ENCODE measurements around the gene BPIFB1. TPM values are rescaled to one million over a fixed set of nuclear protein-coding genes. Genes with fewer than 3 reads are reported as not detected.
A peak's percentile ranks its signal among the peaks of the same experiment; 100 is the strongest.

Gene BPIFB1
- total RNA-seq, 1 donor from 2014 or later = not detected

DNA sequence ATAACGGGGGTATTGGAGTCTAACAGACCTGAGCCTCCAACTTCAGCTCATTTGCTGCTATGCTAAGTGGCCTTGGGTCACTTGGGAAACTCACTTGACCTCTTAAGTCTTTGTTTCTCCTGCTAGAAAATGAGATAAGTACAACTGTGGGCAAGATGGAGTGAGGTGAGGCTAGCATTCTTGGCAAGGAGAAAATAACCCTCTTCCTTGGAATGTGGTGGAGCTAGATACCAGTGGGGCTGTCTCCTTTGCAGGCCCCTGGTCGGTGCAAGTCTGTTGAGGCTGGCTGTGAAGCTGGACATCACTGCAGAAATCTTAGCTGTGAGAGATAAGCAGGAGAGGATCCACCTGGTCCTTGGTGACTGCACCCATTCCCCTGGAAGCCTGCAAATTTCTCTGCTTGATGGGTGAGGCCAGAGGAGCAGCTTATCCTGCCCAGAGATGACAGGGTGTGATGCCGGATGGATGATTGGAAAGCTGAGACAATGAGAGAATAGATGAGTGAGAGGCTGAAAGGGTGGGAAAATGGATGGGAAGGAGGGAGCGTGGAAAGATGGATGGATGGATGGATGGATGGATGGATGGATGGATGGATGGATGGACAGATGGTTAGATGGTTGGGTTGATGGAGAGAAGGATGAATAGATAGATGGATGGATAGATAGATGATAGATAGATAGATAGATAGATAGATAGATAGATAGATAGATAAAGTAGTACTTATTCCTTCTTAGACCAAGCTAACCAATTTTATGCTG is 42.9 kb upstream of the BPIFB1 start:
- H3K4me1 Mint-ChIP-seq = no peaks in the 10 kb centered on the region

GRCh38 chr20:33240923-33241322 is 42.1 kb upstream of the BPIFB1 start:
- Histone ChIP-seq H3K9me3 (ENCODE audit: low read depth) (no peaks in the 10 kb centered on the region), H3K4me3 (no peak overlapping the region), H3K9ac (no peak overlapping the region), H4K20me1 (ENCODE audit: low read depth) (no peaks in the 10 kb centered on the region), H2AFZ (replicated peaks) (no peak overlapping the region), H3K27me3 (peaks cover 15% of the 10 kb centered on the region), H3K36me3 (no peaks in the 10 kb centered on the region), H3K4me2 (no peak overlapping the region), H3K27ac (no peak overlapping the region), H3K4me1 (no peaks in the 10 kb centered on the region), H3F3A (ENCODE audit: low read depth) (no peaks in the 10 kb centered on the region), H3K79me2 (ENCODE audit: low read depth) (no peaks in the 10 kb centered on the region)
- no peaks in the 10 kb centered on the region for H3K9me3 Mint-ChIP-seq
- TF ChIP-seq CTCF (IDR thresholded peaks at IDR 0.05) (no peak), EZH2 (IDR thresholded peaks at IDR 0.05) (no peak), EZH2phosphoT487 (IDR thresholded peaks at IDR 0.05) (no peak)
- H3K27ac Mint-ChIP-seq = no peak overlapping the region
- no peaks in the 10 kb centered on the region for H3K4me1 Mint-ChIP-seq
- H3K27me3 Mint-ChIP-seq (ENCODE audit: insufficient read depth, low read depth) = peaks cover 7% of the 10 kb centered on the region
- H3K36me3 Mint-ChIP-seq = no peaks in the 10 kb centered on the region
- H3K4me3 Mint-ChIP-seq = no peak overlapping the region
- DNase-seq (ENCODE audit: low spot score) = no peak

More for the DNA sequence above, 42.9 kb upstream of the BPIFB1 start:
- Histone ChIP-seq H3F3A (ENCODE audit: low read depth) (no peaks in the 10 kb centered on the region), H3K79me2 (ENCODE audit: low read depth) (no peaks in the 10 kb centered on the region), H3K4me2 (no peak overlapping the region), H3K4me1 (no peaks in the 10 kb centered on the region), H3K27me3 (peaks cover 20% of the 10 kb centered on the region), H2AFZ (replicated peaks) (no peak overlapping the region), H3K9me3 (ENCODE audit: low read depth) (no peaks in the 10 kb centered on the region), H3K9ac (no peak overlapping the region), H3K27ac (no peak overlapping the region), H3K4me3 (no peak overlapping the region), H4K20me1 (ENCODE audit: low read depth) (no peaks in the 10 kb centered on the region), H3K36me3 (no peaks in the 10 kb centered on the region)
- H3K36me3 Mint-ChIP-seq = no peaks in the 10 kb centered on the region
- no peak overlapping the region for H3K4me3 Mint-ChIP-seq
- no peak overlapping the region for H3K27ac Mint-ChIP-seq
- no peak for DNase-seq (ENCODE audit: low spot score)
- TF ChIP-seq EZH2 (IDR thresholded peaks at IDR 0.05) = no peak
- TF ChIP-seq EZH2phosphoT487 (IDR thresholded peaks at IDR 0.05) = no peak
- no peak for TF ChIP-seq CTCF (IDR thresholded peaks at IDR 0.05)
- H3K27me3 Mint-ChIP-seq (ENCODE audit: insufficient read depth, low read depth) = peaks cover 7% of the 10 kb centered on the region
- no peaks in the 10 kb centered on the region for H3K9me3 Mint-ChIP-seq

- Histone ChIP-seq H3K4me1 (no peaks in the 10 kb centered on the region), H4K20me1 (ENCODE audit: low read depth) (no peaks in the 10 kb centered on the region), H3K9ac (no peak overlapping the region), H3K27ac (no peak overlapping the region), H3K27me3 (no peaks in the 10 kb centered on the region), H2AFZ (replicated peaks) (no peak overlapping the region), H3K4me3 (no peak overlapping the region), H3F3A (ENCODE audit: low read depth) (no peaks in the 10 kb centered on the region), H3K79me2 (ENCODE audit: low read depth) (no peaks in the 10 kb centered on the region), H3K4me2 (no peak overlapping the region), H3K36me3 (no peaks in the 10 kb centered on the region), H3K9me3 (ENCODE audit: low read depth) (no peaks in the 10 kb centered on the region)
- Mint-ChIP-seq H3K27me3 (ENCODE audit: insufficient read depth, low read depth) (peaks cover 7% of the 10 kb centered on the region), H3K4me3 (no peak overlapping the region), H3K9me3 (no peaks in the 10 kb centered on the region), H3K27ac (peak overlapping the region; percentile 55), H3K36me3 (no peaks in the 10 kb centered on the region), H3K4me1 (no peaks in the 10 kb centered on the region)
- no peak for DNase-seq (ENCODE audit: low spot score)
- no peak for TF ChIP-seq EZH2 (IDR thresholded peaks at IDR 0.05)
- no peak for TF ChIP-seq CTCF (IDR thresholded peaks at IDR 0.05)
Observed at GRCh38 chr20:33242319-33243100, 40.5 kb upstream of the BPIFB1 start.

Measured in neural progenitor cell (in vitro differentiated cells).